NCI-H187 (cell line): ENCODE results near the gene AQP9.
"Not testable (repeated sequence)": the region's sequence is repeated elsewhere in the genome, so short reads cannot be mapped to it uniquely, and the experiment has no call there.

Experiments used
- DNase-seq, 2 experiments: peaks; one replicate each; lab custom pipeline; 2025; lab: John Stamatoyannopoulos, UW

Gene AQP9, protein sequence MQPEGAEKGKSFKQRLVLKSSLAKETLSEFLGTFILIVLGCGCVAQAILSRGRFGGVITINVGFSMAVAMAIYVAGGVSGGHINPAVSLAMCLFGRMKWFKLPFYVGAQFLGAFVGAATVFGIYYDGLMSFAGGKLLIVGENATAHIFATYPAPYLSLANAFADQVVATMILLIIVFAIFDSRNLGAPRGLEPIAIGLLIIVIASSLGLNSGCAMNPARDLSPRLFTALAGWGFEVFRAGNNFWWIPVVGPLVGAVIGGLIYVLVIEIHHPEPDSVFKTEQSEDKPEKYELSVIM

DNA sequence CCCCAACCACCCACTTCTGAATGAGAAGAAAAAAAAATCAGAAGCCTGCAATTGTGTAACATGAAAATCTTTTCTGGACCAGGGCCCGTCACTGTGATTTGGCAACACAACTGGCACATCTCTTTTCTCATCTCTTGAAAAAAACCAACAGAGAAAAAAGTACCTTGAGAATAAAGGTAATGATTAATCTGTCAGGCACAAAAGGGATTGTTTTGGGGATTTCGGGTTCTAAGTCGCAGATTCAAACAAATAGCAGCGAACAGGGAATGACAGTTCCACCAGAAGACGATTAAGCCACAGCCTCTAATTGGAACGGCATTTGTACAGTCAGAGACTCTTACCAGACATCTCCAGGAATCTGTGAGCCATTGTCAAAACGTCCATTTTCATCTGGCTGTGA lies at the start of gene AQP9:
TSS of gene AQP9 (plus strand) at position 276 of the 400 bp plus-strand sequence. CDS start 185 bp downstream, outside the sequence.
- DNase-seq = no peak

DNA sequence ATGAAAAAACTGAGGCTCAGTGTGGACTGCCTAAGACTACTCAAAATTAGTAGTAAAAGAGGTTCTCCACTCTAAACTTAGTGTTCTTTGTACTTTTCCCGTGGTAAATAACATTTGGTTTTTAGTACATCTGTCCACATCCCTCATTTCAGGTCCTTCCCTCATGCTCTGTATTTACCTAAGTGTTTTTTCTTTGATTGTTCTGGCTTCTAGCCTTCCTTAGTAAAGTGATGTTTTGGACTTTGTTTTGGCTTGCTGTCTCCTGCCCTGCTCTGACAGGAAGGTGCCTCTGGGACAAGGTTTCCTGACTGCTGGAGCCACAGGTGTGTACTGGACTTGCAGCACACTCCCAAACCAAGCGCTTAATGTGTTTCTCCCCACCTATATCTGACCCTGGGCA lies 42.8 kb upstream of the AQP9 start:
- DNase-seq = no peak

DNA sequence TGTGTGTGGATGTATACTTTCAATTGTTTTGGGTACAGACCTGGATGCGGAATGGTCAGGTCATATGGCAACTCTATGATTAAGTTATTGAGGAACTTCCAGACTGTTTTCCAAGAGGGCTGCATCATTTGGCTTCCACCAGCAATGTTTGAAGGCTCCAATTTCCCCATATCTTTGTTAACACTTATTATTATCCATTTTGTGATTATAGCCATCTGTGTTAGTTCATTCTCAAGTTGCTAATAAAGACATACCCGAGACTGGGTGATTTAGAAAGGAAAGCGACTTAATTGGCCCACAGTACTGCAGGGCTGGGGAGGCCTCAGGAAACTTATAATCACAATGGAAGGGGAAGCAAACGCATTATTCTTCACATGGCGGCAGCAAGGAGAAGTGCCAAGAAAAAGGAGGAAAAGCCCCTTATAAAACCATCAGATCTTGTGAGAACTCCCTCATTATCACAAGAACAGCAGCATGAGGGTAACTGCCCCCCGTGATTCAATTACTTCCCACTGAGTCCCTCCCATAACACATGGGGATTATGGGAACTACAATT lies 41.6 kb upstream of the AQP9 start:
- DNase-seq = no peak

DNA sequence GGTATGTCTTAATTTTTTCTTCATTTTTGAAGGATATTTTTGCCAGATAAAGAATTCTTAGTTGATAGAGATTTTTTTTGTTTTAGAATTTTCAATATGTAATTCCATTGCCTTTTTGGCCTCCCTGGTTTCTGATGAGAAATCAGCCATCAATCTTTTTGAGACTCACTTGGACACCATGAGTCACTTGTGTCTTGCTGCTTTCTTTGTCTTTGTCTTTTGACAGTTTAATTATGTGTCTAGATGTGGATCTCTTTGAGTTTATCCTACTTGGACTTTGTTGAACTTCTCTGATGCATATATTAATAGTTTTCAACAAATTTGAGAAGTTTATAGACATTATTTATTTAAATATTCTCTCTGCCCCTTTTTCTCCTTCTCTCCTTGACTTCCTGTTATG lies 34.7 kb upstream of the AQP9 start:
- no peak for DNase-seq

DNA sequence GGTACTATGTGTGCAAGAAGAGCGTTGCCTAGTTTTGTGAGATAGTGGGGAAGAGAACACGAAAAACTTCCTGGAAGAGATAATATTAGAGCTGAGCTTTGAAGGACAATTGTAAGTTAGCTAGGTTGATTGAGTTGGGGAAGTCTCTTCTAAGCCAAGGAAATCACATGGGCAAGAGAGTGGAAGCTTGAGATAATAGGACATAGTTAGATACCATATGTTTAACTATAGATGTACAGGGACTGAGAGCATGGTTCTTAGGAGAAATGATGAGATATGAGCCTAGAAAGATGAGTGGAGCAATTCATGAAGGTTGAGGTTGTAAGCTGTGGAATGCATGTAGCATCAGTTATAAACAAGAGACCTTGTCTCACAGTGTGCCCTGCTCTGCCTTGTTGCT lies 30.1 kb upstream of the AQP9 start:
- no peak for DNase-seq

DNA sequence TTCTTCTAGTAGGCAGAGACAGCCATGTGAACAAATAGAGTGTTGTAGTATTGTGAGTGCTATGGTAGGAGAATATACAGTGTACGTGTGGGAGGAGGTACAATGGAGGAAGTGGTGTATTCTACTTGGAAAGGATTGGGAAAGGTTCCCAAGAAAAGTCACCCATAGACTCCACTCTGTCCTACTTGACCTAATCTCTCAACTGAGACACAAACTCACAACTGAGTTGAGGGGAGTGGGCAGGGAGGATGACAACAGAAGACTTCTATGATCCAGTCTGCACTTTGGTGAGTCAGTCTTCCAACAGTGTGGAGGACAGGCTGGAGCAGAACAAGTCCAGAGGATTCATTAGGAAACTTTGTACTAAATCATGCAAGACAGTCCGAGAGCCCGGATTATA lies 28.8 kb upstream of the AQP9 start:
- DNase-seq = no peak

DNA sequence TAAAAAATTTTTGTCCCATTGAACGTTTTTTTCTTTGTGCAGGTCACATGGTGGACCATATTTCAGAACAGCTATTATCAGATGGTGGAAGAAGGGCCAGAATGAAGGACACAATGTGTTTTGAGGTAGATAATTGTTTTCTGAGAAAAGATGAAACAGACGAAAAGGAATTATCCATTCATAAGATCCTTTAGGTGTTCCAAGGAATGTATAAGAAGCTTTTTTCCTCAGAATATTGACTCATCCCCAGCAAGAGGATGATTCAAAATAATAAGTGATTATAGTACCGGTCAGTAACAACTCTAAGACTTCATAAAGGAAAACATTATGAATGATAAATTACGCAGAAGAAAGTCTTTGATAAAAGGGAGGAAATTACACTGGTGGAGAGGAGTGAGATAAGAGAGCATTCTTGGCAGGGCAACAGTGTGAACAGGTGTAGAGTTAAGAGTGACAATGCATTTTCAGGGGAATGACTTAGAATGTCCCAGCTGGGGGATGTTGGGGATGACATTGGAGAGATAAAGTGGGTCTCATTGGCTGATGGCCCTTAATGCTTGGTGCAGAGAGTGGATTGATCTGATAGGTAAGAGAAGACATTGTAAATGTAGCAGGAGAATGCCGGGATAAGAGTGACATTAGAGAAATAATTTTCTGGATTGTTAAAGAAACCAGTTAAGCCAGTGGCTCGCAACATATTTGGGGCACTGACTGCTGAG lies 27.0 kb upstream of the AQP9 start:
- no peak for DNase-seq

DNA sequence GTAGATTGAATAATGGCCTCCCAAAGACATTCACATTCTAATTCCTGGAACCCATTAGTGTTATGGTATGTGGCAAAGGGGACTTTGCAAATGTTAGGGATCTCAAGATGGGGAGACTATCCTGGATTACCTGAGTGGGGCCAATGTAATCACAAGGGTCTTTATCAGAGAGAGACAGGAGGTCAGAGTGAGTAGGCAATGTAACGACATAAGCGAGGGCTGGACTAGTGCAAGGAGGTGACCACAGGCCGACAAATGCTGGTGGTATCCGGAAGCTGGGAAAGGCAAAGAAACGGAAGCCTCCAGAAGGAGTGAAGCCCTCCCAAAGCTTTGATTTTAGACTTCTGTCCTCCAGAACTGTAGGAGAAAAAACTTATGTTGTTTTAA lies 26.5 kb upstream of the AQP9 start:
- no peak for DNase-seq

DNA sequence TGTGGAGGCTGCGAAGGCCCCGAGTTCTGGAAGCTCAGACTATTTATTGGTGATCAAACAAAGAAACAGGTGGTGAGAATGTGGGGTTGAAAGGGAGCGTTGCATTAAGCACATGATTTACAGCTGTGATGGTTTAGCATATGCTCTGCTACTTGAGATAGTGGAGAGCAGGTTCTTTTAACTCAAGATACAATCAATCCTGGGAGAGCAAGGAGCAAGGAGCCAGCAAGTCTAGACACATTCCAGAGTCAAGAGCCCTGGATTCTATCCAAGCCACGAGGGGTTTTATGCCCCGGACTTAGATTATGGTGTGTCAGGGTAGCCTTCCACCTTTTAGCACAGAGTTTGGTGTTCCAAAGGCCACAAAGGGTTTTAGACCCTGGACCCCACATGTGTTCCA lies 24.8 kb upstream of the AQP9 start:
- not testable (repeated sequence) for DNase-seq

DNA sequence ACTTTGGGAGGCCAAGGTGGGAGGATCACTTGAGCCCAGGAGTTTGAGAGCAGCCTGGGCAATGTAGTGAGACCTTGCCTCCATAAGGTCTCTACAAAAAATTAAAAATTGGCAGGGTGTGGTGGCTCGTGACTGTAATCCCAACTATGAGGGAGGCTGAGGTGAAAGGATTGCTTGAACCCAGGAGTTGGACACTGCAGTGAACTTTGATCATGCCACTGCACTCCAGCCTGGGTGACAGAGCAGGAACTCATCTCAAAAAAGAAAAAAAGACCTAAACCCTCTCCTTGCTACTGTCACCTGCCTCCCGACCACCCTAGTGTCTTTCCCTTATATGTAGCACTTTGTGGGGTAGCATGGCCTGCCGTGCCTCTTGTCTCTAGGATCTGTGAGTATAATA lies 23.8 kb upstream of the AQP9 start:
- no peak for DNase-seq

DNA sequence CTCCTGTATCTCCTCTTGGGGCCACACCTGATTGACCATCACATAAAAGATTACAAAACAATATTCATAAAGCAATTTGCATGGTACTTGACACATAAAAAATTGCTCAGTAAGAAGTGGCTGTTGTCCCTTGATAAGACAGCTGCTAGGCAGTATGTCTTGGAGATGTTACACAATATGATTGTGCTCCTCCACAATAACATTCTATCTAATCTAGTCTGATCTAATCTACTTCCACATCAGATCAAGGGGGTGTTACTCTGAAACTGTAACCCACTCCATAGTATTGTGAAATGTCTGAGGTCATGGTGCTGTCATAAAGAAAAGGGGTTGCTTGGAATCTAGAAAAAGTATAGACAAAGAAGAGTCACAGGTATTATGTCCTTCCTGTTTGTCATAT lies 23.4 kb upstream of the AQP9 start:
- DNase-seq = no peak

DNA sequence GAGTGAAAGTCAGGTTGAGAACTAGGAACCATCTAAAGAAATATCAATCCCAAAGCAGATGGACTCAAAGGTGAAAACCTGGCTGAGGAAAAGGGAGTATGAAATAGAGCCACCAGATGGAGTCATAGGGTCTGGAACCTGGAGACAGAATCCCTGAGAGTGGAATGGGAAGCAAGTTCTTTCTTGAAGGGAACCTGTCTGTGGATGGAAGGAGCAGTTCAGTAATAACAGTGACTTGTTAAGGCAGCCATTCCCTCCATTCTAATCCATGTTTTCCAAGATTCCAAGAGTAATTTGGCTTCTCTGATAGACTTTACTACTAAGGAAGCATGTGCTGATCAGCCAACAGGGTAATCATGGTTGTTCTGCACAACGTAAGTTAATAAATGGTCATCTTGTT lies 22.5 kb upstream of the AQP9 start:
- DNase-seq = no peak

DNA sequence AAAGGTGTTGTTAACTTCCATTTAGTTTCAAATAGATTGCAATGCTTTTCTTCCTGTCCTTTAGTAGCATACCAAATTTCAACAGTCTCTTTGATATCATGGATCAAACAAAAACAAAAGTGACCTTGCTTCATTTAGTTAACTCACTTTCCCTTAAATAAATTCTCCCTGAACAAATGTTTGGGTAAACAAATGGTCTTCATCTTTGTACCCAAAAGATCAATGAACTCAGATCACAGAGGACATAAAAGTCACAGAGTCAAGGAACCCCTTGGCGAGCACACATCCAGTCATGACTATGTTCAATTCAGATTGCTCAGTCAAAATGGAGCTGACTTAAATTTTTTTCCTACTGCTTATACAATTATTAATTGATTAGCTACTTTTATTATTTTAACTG lies 20.6 kb upstream of the AQP9 start:
- DNase-seq = no peak

DNA sequence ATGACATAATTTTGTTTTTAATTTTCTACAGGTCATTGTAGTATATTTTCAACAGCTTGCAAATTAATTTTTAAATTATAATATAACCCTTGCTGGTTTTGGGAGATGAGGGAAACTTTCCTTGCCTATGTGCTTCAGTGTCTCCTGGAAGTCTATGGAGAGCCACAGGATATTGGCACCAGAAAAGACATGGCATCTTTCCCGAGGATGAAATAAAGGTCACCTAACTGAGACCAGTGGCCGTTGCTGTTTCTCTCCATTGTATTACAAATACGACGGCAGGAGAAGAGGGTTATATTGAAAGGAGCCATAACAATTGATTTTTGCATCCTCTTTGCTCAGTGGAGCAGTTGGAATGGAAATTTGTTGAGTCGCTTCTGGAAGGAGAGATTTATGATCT lies 19.9 kb upstream of the AQP9 start:
- DNase-seq = no peak

DNA sequence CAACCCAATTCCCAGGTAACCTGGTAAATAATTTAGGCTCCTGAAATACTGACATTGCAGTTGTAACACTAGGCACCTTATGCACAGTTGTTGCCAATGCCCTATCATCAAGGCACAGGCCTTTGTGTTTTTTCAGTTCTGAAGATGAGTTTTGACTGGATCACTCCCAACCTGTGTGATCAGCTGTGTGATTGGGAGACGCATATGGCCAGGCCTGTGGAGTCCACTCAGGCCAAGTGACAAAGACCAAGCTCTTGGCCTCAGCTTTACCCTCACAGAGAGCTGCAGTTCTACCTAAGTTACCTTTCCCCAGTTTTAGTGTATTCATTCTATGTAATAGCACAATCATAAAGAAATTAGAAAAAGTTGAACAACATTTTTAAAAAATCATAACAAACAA lies 19.2 kb upstream of the AQP9 start:
- DNase-seq = no peak

DNA sequence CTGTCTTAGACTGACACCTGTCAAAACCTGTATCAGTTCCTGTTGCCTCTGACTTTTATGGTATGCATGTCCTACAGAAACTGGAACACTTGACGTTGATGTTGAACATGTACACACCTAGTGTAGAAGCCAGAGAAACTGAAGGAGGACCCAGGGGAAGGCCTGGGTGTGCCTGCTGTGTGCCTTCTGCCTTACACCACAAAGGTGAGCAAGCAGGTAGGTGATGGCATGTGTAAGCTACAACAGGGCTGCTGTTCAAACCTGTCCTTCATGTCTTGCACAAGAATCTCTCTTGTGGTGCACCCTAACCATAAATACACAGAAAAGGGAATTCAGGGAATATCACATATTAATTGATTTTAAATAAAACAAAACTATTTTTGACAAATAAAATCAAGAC lies 13.6 kb upstream of the AQP9 start:
- DNase-seq = no peak

DNA sequence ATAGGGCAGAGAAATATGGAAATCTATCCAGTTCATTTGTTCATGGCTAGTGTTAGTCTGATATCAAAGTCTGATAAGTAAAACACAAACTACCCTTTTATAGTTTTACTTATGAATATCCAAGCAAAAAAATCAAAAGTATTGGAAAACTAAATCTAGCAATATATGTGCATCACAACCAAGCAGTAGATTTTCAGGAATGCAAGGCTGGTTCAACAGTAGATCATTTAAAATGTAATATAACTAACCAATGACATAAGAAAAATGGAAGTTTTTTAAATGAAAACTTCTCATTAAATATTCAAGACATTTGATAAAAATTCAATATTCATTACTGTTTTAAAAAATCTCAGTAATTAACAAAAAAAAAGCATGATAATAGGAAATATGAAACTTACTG lies 12.8 kb upstream of the AQP9 start:
- no peak for DNase-seq

DNA sequence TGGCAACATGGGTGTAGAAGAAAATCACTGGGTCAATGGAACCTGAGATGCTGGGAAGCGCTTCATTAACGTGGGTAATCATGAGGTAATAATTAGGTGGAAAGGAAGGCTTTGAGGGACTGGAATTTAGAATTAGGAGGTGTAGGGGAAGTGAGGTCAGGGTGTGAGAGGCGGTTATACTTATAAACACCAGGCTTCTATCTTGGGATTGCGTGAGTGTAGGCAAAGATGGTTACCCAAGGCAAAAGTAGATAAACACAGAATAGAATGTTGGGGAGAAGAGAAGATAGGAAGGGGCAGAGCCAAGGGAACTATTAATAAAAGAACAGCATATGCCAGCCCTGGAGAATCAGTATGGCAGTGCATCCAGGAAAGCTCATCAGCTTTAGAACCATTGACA lies 3.3 kb upstream of the AQP9 start:
- no peak for DNase-seq

DNA sequence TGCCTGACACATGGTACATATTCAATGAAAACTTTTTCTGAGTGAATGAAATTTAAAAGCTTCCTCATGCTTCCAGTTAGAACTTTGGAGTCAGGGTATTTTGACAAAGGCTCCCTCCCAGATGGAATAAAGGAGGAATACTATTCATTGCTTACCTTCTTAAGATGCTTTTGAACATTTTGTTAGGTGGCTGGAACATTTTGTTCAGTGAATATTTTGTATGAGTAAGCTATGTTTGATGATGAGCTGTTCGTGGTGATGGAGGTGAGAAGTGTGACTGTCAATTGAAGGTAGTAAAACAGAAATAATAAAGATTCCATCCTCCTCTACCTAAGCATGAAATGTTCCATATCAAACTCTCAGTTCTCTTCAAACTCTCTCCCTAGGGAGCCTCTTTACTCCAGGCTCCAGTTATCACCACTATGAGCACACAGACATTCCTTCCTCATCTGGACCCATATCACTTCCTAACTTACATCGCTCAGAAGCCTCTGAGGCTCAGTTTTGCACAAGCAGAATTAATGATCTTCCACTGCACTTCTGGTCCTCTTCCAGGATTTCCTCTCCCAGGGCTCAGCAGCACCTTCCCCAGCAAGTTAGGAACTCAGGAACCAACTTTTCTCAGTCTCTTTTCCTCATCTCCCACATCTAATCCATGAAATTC lies 2.5 kb upstream of the AQP9 start:
- DNase-seq = no peak

DNA sequence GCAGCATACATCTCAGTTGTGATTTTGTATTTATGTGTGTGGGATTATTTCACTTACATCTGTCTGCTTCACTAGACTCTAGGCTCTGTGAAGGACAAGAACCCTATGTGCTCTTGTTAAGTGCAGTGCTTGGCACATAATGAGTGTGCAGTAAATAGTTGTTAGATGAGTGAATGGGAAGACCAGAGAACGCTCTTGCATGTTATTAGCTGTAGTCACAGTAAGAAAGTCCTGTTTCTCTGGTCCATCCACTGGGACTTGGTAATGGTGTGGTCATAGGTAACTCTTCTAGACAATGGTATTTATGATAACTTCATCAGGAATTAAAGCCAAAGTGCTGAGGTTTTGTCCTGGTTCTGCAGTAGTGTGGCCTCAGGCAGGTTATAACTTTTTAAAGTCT lies 1.4 kb upstream of the AQP9 start:
- no peak for DNase-seq

DNA sequence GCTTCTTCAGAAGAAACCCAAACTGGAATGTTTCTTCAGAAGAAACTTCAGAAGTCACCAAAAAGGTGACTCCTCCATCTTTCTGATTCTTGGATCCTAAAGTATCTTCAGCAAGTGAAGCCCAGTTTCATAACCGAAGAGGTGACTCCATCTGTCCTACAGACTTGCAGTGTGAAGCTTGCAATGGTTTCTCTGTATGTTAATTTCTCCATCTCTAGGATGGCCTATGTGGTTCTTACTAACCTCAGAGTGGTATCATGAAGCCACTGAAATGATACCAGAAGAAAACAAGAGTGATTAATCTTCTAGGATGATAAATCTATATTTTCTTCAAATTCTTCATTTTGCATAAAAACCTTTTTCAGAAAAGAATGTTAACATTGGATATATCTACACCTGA lies 495 bp upstream of the AQP9 start:
- DNase-seq = no peak

DNA sequence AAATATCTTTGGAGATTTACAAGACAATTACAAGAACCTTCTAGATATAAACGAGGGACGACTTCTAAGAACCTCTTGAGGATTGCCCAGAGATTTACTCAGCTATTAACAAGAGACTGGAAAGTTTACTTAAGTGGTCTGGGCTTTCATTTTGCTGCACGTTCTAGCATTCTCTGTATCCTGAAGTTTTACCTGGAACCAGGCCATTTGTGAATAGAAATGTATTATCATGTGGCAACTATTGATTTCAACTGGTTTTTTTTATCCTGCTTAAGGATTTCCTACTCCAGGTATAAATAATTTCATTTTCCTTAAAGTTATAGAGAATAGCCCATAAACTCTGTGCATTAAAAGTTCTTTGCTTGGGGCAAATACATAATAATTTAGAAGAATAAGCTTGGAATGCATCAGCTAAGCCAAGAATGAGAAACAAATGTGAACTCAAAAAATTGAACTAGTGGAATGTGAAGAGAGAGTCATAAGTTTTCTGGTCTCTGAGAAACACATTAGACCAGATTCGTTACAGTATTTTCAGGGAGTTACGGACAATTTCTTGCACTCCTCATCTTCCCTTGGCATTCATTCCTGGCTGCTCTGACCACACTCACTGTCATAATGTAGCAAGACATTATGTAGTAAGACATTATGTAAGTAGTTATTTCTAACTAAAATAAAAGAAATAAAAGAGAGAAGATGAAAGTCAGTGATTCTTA lies 1.3 kb downstream of the AQP9 start:
- DNase-seq = no peak
